Left ventricle myocardium inferior (tissue), 1 donor: ENCODE measurements around the gene DEAF1. TPM values are rescaled to one million over a fixed set of nuclear protein-coding genes. Genes with fewer than 3 reads are reported as not detected.

Experiments
- DNase-seq: peaks from one replicate; pipeline ENCODE4 v3.0.0-alpha.2; 2020
- H3K27ac ChIP-seq: fragments of 200-600 bp; replicated peaks from 2 replicates; pipeline ENCODE4 v1.8.0; 2021
- H3K27me3 ChIP-seq: fragments of 200-600 bp; 2 replicates; pipeline ENCODE4 v1.8.0; 2021; ENCODE audit warnings: low read depth
- H3K36me3 ChIP-seq: fragments of 200-600 bp; 2 replicates; pipeline ENCODE4 v1.8.0; 2021
- H3K4me1 ChIP-seq: fragments of 200-600 bp; 2 replicates; pipeline ENCODE4 v1.8.0; 2021
- H3K4me3 ChIP-seq: fragments of 200-600 bp; 2 replicates; pipeline ENCODE4 v1.8.0; 2021; ENCODE audit warnings: mild to moderate bottlenecking, moderate library complexity
- H3K9me3 ChIP-seq: fragments of 200-600 bp; replicated peaks from 2 replicates; pipeline ENCODE4 v1.8.0; 2021
- intact Hi-C: fragments of 100-400 bp; cut with micrococcal nuclease; formaldehyde crosslinking; loops from one replicate; pipeline ENCODE4 v1.11.0; 2022
- total RNA-seq: library from RNA; stranded (reverse); fragmentation: NEBNext Ultra II Directional; extraction: Animal tissue kit (Norgen Biotek cat#: 25700); gene quantifications from one replicate; pipeline ENCODE4 v1.2.1, GENCODE V29; 2021
- TF ChIP-seq, protein P1 (sequence below): fragments of 200-600 bp; IDR thresholded peaks from 2 replicates; pipeline ENCODE4 v1.8.0; 2021; ENCODE audit warnings: antibody characterized with exemption, mild to moderate bottlenecking, borderline replicate concordance
- donor health status: DM: no; HTN: yes; CAD: no; lungs with severe emphysema.

Gene DEAF1
- total RNA-seq, 1 donor from 2014 or later: 18.1 TPM

- H3K4me1 ChIP-seq: peaks cover 41% of the 10 kb centered on the region
- peaks cover 49% of the 10 kb centered on the region for H3K27me3 ChIP-seq
- no peak for DNase-seq
- H3K4me3 ChIP-seq: peak within 1 kb of the TSS; percentile 51
- H3K9me3 ChIP-seq: no peaks in the 10 kb centered on the region
- TF ChIP-seq, protein P1, sequence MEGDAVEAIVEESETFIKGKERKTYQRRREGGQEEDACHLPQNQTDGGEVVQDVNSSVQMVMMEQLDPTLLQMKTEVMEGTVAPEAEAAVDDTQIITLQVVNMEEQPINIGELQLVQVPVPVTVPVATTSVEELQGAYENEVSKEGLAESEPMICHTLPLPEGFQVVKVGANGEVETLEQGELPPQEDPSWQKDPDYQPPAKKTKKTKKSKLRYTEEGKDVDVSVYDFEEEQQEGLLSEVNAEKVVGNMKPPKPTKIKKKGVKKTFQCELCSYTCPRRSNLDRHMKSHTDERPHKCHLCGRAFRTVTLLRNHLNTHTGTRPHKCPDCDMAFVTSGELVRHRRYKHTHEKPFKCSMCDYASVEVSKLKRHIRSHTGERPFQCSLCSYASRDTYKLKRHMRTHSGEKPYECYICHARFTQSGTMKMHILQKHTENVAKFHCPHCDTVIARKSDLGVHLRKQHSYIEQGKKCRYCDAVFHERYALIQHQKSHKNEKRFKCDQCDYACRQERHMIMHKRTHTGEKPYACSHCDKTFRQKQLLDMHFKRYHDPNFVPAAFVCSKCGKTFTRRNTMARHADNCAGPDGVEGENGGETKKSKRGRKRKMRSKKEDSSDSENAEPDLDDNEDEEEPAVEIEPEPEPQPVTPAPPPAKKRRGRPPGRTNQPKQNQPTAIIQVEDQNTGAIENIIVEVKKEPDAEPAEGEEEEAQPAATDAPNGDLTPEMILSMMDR: no peak
- H3K27ac ChIP-seq: no peak within 1 kb of the TSS
- intact Hi-C loops: no loop called here
- no peaks in the 10 kb centered on the region for H3K36me3 ChIP-seq
These were observed 58.3 kb downstream of the DEAF1 start, which contains the start of gene DRD4 for GRCh38 chr11:636511-637332. Gene DRD4 (plus strand): TSS chr11:637269. CDS start chr11:637305, 36 bp downstream.

DNA sequence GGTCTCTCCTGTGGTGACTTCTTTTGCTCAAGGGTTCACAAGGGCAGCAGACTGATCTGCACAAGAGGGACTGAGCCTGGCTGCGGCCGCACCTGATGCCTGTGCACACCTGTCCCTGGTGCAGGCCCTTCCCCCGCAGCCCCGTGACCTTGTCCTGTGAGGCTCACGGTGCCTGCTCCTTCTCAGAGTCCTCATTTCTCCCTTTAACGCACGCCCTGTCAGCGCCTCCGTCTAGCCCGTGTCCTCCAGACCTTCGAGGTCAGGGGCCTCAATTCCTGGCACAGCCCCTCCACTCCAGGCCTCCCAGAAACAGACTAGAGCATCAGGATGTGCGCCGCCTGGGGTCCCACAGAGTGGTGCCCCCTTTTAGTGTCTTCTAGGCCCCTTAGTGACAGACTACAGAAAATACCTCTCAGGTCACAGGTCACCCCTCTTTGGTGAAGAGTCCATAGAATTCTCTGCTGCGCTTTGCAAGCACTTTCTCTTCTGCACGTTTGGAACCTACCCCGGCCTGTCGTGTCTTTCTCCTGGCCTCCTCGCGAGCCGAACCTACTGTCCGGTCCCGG lies 59.0 kb downstream of the DEAF1 start:
- TF ChIP-seq, protein P1: no peak
- no peaks in the 10 kb centered on the region for H3K36me3 ChIP-seq
- H3K4me1 ChIP-seq: peaks cover 41% of the 10 kb centered on the region
- intact Hi-C loops: no loop called here
- DNase-seq: no peak
- no peak overlapping the region for H3K27ac ChIP-seq
- no peak overlapping the region for H3K4me3 ChIP-seq
- H3K27me3 ChIP-seq: peaks cover 49% of the 10 kb centered on the region
- no peaks in the 10 kb centered on the region for H3K9me3 ChIP-seq

DNA sequence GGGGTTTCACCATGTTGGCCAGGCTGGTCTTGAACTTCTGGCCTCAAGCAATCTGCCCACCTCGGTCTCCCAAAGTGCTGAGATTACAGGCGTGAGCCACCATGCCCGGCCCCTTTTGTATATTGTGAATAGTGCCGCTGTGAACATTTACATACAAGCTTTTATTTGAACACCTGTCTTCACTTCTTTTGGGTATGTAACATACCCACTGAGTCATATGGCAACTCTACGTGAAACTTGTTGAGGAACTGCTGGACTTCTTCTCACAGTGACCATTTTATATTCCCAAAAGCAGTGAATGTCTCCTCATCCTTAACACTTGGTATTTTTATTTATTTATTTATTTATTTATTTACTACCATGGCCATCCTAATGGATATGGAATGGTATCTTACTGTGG lies 64.2 kb downstream of the DEAF1 start:
- H3K9me3 ChIP-seq: no peaks in the 10 kb centered on the region
- H3K4me1 ChIP-seq: peaks cover 15% of the 10 kb centered on the region
- no peak overlapping the region for H3K27ac ChIP-seq
- H3K27me3 ChIP-seq: peaks cover 14% of the 10 kb centered on the region
- intact Hi-C loops: no loop called here
- TF ChIP-seq, protein P1: no peak
- H3K36me3 ChIP-seq: no peaks in the 10 kb centered on the region
- no peak overlapping the region for H3K4me3 ChIP-seq
- DNase-seq: no peak

DNA sequence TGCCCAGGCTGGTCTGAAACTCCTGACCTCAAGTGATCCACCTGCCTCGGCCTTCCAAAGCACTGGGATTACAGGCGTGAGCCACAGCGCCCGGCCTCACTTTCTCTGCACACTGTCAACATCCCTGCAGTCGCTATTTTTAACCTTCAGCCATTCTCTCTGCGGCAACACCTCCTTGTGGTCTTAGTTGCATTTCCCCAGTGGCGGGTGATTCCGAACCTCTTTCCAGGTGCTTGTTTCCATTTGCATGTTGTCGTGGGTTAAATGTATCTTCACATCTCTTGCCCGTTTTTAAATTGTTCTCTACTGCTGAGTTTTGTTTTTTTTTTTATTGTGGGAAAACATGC lies 65.8 kb downstream of the DEAF1 start:
- TF ChIP-seq, protein P1: peak; percentile 41
- DNase-seq: no peak
- Histone ChIP-seq H3K4me1 (peaks cover 15% of the 10 kb centered on the region), H3K27ac (peak overlapping the region; percentile 58), H3K9me3 (no peaks in the 10 kb centered on the region), H3K36me3 (no peaks in the 10 kb centered on the region), H3K4me3 (no peak overlapping the region), H3K27me3 (peaks cover 27% of the 10 kb centered on the region)
- intact Hi-C loops: no loop called here

- Histone ChIP-seq H3K9me3 (no peaks in the 10 kb centered on the region), H3K4me3 (no peak overlapping the region), H3K27me3 (peaks cover 29% of the 10 kb centered on the region), H3K27ac (no peak overlapping the region), H3K36me3 (no peaks in the 10 kb centered on the region), H3K4me1 (peaks cover 15% of the 10 kb centered on the region)
- intact Hi-C loops: no loop called here
- TF ChIP-seq, protein P1: no peak
- DNase-seq: no peak
These were observed 67.0 kb downstream of the DEAF1 start for GRCh38 chr11:628056-628455.
